NCI-H69 (cell line): ENCODE data around the gene RAPH1.
"Not testable (repeated sequence)": the region's sequence is repeated elsewhere in the genome, so short reads cannot be mapped to it uniquely, and the experiment has no call there.

Experiments
- DNase-seq: peaks from one replicate; lab custom pipeline; 2025; lab: John Stamatoyannopoulos, UW

Gene RAPH1

DNA sequence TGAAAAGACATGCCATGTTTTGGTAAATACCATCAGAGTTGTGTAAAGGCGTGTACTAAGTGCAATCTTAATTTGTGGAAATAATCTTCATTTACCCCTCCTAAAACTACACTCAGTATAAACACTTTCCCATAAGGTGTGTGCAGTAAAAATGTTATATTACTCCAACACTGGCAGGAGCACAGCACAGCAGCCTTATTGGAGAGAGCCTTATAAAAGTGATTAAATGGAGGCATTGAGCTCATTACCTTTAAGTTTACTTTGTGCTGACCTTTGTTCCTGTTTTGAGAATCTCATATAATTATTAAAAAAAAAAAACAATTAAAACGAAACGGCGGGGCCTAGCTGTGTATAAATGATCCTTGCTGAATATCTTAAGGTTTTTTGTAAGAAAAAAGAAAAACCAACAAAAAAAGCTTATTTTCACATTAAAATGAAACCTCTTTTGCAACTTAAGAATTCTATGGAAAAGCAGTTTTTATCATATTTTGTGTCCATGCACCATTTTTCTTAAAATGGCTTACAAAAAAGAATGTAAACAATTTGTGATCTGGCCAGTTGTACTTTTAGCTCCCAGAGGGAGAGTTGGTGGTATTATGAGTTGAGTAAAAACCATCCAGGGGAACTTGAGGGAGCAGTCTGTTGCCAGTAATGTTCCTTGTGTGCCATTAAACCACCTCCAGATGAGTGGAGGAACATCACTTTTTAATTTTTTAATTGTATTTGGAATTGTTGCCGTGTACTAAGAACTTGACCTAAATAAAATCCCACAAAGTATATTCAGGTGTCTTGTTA, 103.5 kb downstream of the RAPH1 start:
- no peak for DNase-seq

- not testable (repeated sequence) for DNase-seq
These were observed 105.5 kb downstream of the RAPH1 start for GRCh38 chr2:203429643-203430042.

DNA sequence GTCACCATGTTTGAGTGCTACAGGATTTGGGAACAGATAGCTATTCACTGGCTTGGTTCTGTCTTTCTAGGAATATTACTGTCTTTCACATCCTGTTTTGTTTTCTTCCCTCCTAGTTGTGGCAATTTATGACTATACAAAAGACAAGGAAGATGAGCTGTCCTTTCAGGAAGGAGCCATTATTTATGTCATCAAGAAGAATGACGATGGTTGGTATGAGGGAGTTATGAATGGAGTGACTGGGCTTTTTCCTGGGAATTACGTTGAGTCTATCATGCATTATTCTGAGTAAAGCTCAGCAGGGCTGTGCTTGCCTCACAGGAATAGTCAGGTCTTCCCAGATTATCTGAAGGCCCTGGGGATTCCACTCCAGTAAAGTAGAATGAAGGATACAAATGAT, 108.0 kb downstream of the RAPH1 start:
- no peak for DNase-seq

- no peak for DNase-seq
These were observed 116.8 kb downstream of the RAPH1 start for GRCh38 chr2:203418271-203418670.

- peak; percentile 5 for DNase-seq
These were observed 121.3 kb downstream of the RAPH1 start for GRCh38 chr2:203413796-203414195.

DNA sequence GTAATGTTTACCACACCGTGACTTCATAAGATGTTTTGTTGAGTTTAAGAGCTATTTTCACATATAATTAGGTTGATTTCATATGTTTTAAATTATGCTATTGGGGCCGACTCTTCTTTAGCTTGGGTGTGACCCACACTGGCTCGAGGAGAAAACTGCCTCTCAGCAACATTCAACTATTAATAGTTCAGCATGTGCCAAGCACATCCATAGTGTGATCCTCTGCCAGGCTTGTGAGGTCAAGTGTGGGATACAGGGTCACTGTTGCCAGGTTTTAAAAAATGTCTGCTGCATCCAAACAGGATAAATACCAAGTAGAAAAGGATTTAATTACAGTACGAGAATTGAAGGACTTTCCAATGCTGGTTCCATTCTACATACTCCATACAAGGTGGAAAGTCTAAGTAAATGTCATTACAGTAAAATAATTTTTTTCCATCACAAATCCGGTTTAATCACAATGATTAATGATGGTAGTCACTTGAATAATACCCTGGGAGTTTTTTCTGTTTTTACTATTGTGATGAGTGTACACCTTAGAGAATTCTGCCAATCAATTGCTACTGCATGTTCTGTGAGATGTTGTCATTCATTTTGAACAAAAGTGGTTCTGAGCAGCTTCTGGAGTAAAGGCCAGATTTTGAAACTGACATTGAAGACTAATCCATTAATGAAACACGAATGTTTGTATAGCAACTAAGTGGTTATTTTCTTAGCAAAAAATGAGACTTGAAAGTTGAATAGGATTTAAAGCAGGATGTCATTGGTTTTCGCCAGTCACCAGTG, 122.4 kb downstream of the RAPH1 start:
- DNase-seq = no peak

DNA sequence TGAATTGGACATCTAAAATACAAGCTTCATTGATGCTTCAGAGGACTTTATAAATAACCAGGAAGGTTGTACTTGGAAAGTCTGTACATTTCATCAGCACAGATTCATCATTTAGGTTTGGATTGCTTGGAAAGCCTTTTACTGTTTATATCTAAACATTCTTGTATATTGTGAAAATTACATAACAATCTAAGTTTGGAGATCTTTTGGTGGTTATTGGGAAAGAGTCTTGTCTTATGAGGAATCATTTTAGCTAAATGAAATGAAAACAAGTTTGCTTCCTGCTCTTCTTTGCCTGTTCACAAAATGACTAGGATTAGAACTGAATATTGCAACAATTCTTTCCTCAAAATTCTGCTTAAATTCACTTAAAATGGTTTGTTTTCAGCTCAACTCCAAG, 127.6 kb downstream of the RAPH1 start:
- no peak for DNase-seq

GRCh38 chr2:203404996-203405395, 130.1 kb downstream of the RAPH1 start:
- DNase-seq = no peak

DNA sequence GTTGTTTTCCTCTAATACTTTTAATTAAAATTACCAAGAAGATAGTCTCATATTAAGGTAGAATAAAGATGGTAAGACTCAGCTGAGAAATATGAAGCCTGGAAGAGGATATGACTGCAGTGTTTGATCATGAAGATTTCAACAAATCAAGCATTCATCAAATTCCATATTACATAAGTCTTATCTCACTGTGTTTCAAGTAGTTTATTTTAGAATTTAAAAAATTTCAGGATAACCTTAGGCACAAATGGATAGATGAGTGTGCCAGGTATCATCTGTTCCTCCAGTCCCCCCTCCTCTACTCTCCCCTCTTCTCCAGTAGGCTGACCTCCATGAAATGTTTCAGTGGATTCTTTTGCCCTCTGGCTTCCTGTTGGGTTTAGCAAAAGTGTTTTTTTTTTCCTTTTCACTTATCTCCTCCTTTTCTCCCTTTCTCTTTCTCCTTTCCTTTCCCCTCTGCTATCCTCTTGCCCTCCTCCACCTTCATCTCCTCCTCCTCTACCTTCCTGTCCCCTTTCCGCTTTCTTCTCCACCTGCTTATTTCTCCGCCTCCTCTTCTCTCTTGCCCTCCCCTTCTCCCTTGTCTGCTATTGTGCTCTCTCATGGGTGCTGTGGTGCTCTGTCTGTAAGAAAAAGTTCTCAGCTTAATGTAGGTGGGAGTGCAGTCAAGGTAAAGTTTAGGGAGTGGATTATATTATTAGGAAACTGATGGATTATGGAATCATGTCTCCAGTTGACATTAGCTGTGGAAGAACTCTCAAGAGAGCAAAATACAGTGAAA, 134.1 kb downstream of the RAPH1 start:
- DNase-seq = no peak

GRCh38 chr2:203399031-203399430, 136.1 kb downstream of the RAPH1 start:
- DNase-seq = no peak

GRCh38 chr2:203396667-203397066, 138.4 kb downstream of the RAPH1 start:
- DNase-seq = peak; percentile 8

- no peak for DNase-seq
These were observed 139.2 kb downstream of the RAPH1 start for GRCh38 chr2:203395858-203396257.

- DNase-seq = no peak
These were observed 140.4 kb downstream of the RAPH1 start for GRCh38 chr2:203394519-203395227.

GRCh38 chr2:203388153-203388552, 146.9 kb downstream of the RAPH1 start:
- DNase-seq = not testable (repeated sequence)

DNA sequence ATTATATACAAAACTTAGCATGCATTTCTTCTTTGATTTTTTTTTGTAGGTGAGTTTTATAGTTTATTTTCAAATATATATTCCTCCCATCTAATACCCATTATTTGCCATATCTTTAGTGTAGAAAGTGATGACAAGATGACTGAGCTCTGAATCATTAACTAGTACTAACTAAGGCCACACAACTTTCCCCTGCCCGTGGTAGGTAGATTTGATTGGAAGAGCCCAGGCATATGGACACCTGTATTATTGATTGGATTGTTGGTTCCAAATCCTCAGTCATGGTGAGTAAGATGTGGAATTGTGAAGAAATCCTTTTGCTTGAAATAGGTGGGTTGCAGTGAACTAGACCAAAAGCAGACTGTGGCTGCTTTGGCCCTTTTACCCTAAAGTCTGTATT, 152.1 kb downstream of the RAPH1 start:
- no peak for DNase-seq

DNA sequence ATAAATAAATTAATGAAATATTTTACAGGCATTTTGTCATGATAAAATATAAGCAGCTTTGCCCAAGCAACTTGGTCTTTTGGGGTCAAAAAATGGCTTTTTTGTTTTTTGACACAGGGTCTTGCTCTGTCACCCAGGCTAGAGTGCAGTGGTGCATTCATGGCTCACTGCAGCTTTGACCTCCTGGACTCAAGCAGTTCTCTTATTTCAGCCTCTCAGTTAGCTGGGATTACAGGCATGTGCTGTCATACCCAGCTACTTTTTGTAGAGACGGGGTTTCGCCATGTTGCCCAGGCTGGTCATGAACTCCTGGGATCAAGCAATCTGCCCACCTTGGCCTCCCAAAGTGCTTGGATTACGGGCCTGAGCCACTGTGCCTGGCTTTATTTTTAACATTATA, 155.9 kb downstream of the RAPH1 start:
- DNase-seq = no peak

GRCh38 chr2:203376173-203376572, 158.9 kb downstream of the RAPH1 start:
- no peak for DNase-seq

DNA sequence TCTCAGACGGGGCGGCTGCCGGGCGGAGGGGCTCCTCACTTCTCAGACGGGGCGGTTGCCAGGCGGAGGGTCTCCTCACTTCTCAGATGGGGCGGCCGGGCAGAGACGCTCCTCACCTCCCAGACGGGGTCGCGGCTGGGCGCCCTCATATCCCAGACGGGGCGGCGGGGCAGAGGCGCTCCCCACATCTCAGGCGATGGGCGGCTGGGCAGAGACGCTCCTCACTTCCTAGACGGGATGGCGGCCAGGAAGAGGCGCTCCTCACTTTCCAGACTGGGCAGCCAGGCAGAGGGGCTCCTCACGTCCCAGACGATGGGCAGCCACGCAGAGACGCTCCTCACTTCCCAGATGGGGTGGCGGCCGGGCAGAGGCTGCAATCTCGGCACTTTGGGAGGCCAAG, 162.4 kb downstream of the RAPH1 start:
- not testable (repeated sequence) for DNase-seq

DNA sequence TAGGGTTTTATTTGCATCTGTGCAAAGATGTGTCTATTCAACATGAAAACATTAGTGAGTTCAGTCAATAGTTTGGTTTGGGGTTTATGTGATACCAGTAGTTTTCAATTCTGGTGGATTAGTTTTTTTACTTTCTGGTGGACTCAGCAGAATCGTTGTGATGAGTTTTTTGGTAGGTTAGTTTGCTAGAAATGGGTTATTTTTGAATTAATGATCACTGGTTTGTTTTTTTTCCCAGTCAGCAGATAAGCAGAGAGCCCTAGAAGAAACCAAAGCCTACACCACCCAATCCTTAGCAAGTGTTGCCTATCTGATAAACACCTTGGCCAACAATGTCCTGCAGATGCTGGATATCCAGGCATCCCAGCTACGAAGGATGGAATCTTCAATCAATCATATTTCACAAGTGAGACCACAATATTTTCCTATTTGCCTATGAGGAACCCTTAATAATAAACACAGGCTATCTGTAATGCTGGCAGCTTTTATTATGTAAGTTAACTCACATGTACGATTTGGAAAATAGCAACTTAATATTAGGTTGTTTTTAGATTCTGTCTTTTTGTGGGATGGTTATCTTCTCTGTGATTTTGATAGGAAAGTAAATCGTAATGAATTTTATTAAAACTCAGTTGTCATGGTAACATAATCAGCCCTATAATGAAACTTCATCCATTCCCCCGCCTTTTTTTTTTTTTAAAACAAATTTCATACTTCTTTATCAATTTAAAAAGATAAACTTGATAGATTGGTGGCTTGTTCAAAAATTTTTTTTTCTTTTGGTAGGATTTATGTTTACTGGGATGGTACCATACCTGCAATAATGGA, 168.2 kb downstream of the RAPH1 start:
- no peak for DNase-seq

GRCh38 chr2:203361922-203362321, 173.2 kb downstream of the RAPH1 start:
- DNase-seq = no peak

GRCh38 chr2:203361495-203361894, 173.6 kb downstream of the RAPH1 start:
- DNase-seq = no peak
